ENCODE measurements around the gene IDI2.
"Not testable (repeated sequence)": the region's sequence is repeated elsewhere in the genome, so short reads cannot be mapped to it uniquely, and the experiment has no call there.

The IDI2 gene

GRCh38 chr10:1045415-1045814 lies 19.8 kb upstream of the IDI2 start:
- no peak for DNase-seq

GRCh38 chr10:1044964-1045363 lies 19.3 kb upstream of the IDI2 start:
- DNase-seq, result no peak

GRCh38 chr10:1044146-1044545 lies 18.5 kb upstream of the IDI2 start:
- peak in 1 of 2 experiments; percentile 56 for DNase-seq

- peak; percentile 95 to 99 for DNase-seq
These were observed 17.9 kb upstream of the IDI2 start for GRCh38 chr10:1043532-1043995.

- DNase-seq, result no peak
These were observed 15.9 kb upstream of the IDI2 start for GRCh38 chr10:1041514-1041913.

GRCh38 chr10:1040133-1040532 lies 14.5 kb upstream of the IDI2 start:
- no peak for DNase-seq

GRCh38 chr10:1038769-1039168 lies 13.1 kb upstream of the IDI2 start:
- not testable (repeated sequence) for DNase-seq

- no peak for DNase-seq
These were observed 11.4 kb upstream of the IDI2 start for GRCh38 chr10:1037098-1037497.

GRCh38 chr10:1036341-1036791 lies 10.7 kb upstream of the IDI2 start:
- no peak for DNase-seq

GRCh38 chr10:1035201-1035600 lies 9.5 kb upstream of the IDI2 start:
- DNase-seq, result no peak

- no peak for DNase-seq
These were observed 9.1 kb upstream of the IDI2 start for GRCh38 chr10:1034758-1035157.

- no peak for DNase-seq
These were observed 7.9 kb upstream of the IDI2 start for GRCh38 chr10:1033601-1034000.

GRCh38 chr10:1029838-1030237 lies 4.2 kb upstream of the IDI2 start:
- DNase-seq, result no peak

- DNase-seq, result no peak
These were observed 919 bp upstream of the IDI2 start for GRCh38 chr10:1026578-1026977.

- no peak for DNase-seq
These were observed 1.6 kb downstream of the IDI2 start for GRCh38 chr10:1024103-1024502.

GRCh38 chr10:1022413-1022812 lies 3.2 kb downstream of the IDI2 start:
- no peak for DNase-seq

- DNase-seq, result no peak
These were observed 4.7 kb downstream of the IDI2 start for GRCh38 chr10:1020958-1021357.

GRCh38 chr10:1020460-1020859 lies 5.2 kb downstream of the IDI2 start:
- DNase-seq, result no peak

- no peak for DNase-seq
These were observed 6.3 kb downstream of the IDI2 start for GRCh38 chr10:1019362-1019761.

- DNase-seq, result no peak
These were observed 10.0 kb downstream of the IDI2 start for GRCh38 chr10:1015688-1016087.

- DNase-seq, result no peak
These were observed 14.0 kb downstream of the IDI2 start for GRCh38 chr10:1011696-1012095.

- DNase-seq, result no peak
These were observed 15.0 kb downstream of the IDI2 start for GRCh38 chr10:1010703-1011102.

- not testable (repeated sequence) for DNase-seq
These were observed 15.7 kb downstream of the IDI2 start for GRCh38 chr10:1009947-1010346.

GRCh38 chr10:1009071-1009494 lies 16.6 kb downstream of the IDI2 start:
- DNase-seq, result no peak

GRCh38 chr10:1007583-1007982 lies 18.1 kb downstream of the IDI2 start:
- no peak for DNase-seq

- DNase-seq, result no peak
These were observed 19.1 kb downstream of the IDI2 start for GRCh38 chr10:1006573-1006972.
